CD1c-positive myeloid dendritic cell (primary cell): Measurements from ENCODE around the gene GRHL1.

Source experiments
- DNase-seq: peaks from one replicate; pipeline ENCODE4 v3.0.0-alpha.2; 2016; ENCODE audit errors: extremely low spot score

Gene GRHL1

DNA sequence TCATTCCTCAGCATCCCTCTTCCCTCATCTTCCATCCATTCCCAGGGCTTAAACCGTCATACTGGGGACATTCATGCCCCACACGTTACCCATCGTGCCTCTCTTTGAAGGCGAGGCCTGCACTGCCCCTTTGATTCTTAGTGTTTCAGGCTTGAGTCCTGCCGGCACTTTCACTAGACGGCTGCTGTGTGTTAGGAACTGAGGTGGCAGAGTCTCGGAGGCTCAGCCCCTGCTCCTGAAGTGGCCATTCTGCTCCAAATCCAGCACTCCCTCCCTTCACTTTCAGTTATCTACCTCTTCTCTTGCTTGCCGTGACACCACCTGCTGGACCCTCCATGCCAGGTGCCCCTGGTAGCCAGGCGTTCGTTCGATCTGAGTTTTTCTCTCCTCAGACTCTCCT is 43.0 kb downstream of the GRHL1 start:
- DNase-seq, result no peak

DNA sequence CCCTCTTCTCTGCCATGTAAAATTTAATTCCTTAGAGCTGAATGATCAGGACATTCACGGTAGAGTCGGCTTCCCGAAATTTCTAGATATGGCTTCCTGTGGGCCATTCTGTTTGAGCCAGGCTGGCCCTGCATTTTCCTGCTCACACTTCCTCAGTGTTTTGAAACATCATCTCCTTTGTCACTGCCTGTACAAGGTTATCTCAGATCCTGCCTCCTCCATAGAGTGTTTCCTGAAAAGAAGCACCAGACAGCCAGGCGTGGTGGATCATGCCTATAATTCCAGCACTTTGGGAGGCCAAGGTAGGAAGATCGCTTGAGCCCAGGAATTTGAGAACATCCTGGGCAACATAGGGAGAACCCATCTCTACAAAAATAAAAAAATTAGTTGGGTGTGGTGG is 43.6 kb downstream of the GRHL1 start:
- no peak for DNase-seq

DNA sequence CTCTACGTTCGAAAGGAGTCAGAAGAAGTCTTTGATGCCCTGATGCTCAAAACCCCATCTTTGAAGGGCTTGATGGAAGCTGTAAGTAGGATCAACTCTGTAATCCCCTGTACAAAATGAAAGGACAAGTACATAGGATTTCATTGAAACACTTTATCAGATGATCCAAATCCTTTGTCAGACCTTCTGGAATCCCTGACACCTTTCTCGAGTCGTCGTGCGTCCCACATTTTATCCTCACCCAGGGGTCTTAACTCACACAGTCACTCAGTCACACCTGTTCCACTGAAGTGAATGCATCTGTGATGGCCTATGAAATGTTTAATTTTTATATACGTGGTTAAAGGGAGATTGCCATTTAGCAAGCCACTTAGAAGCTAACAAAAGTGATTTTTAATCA is 44.8 kb downstream of the GRHL1 start:
- no peak for DNase-seq

DNA sequence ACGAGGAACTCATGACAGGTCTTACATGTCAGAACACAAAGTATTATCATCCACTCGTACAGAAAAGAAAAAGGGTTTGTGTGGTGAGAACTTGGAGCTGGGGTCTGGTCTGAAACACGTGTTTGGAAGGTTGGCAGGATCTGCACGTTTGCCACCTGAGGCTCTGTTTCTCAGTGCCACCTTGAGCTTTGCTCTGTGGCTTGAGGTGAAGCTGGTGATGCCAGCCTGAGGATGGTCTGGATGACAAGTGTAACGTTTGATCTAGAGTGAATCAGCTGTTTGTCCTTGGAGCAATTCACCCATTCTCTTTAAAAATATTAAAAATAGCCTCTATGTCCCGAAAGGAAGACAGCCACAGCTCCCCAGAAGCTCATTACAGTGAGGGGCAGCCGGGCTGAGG is 46.4 kb downstream of the GRHL1 start:
- no peak for DNase-seq

DNA sequence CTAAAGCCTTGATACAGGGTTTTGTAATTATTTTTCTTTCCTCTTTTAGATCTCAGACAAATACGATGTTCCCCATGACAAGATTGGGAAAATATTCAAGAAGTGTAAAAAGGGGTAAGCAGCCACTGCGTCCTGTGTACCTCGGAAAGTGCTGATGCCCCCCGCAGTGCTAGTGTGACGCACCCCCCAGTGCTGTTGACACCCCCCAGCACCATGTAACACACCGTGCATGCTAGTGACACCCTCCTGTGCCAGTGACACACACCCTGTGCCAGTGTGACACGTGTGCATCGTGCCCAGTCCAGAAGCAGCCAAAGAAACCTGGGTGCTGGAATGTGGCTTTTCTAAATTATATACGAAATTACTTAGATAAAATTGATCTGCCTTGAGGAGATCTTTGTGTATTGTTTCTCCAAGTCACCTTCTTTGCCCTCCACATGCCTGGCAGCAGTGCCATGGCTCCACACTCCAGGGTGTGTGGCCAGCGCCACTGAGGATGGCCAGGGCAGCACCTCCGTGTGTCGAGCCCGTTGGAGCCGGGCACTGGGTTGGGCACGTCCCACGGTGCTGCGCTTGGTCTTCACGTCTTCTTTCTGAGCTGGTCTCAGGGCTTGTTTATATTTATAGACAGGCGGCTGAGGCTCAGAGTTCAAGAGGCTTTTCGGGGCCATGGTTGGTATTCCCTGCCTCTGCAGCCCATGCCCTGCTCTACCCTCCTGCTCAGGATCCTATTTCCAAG is 47.6 kb downstream of the GRHL1 start:
- no peak for DNase-seq

DNA sequence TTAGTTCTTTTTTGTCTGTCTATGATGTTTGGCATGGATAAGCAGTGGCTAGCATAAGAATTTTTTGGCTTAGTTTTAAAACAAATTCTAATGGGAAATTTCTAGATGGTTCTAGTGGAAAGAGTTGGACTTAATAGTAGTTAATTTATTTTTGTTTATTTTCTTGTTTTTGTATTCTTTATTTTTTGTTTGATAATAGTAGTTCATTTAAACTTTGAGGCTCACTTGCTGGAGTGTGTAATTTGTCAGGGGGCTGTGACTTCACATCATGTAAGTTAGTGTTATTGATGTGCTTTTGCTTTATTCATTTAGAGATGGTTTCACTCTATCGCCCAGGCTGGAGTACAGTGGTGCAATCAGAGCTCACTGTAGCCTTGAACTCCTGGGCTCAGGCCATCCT is 48.2 kb downstream of the GRHL1 start:
- DNase-seq, result no peak

DNA sequence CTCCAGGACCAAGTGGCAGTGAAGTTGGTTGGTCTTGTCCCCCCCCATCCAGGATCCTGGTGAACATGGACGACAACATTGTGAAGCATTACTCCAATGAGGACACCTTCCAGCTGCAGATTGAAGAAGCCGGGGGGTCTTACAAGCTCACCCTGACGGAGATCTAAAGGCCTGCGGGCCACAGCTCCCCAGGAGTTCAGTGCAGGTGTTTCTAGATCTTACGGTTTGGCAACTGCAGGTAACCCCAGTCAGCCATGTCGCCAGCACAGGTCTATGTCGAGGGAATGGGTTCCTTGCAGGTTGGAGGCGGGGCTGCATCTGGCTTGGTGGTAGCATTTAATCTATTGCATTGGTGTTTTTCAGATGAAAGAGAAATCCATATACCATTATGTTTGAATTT is 49.0 kb downstream of the GRHL1 start:
- DNase-seq, result no peak

DNA sequence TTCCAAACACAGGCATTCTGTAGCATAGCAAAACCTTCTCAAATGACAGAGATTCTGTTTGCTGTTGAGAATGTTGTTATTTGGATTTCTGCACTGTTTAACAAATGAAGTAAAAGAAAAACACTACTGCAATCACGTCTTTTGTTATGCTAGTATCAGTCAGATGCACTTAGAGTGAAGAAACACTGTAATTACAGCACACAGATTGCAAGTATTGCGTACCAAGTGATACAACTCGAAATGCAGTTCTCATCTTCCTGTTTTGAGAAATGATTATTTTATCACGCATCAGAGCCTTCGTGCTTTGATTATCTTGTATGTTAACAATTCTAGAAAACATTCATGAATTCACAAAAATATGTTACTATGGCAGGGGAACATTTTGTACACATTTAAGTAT is 50.1 kb downstream of the GRHL1 start:
- DNase-seq, result peak; percentile 23

DNA sequence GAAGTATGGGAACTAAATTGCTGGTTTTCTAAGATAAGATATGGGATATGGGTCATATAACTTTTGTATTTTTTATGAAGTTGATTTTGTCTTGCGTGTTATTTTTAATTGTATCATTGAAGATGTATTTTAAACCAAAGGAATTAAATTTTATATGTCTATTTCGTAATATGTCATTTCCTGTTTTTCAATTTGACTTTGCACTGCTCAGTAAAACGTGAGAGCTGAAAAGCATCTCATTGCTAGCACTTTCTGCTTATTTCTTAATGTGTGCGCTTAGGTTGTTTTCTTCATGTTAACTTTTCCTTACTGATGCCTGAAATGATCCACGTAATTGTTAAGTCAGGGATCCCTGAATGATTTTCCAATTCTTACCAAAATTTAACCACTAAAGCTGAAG is 50.6 kb downstream of the GRHL1 start:
- DNase-seq, result no peak

DNA sequence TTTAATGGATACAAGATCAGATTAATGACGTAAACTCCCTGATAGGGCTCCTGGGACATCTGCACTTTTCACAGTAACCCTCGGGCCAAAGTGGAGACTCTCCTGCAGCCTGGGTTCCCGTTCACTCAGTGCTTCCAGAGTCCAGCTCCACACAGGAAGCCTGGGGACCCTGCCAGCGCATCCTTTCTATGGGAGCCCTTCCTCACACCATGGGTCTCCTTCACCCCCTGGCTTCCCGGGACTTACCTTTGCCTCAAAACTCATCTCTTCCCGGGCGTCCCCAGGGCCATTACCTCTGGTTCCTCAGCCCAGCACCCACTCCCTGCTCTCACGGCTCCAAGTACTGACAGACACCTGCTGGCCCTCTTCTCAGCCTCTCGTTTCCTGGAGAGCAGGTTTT is 51.2 kb downstream of the GRHL1 start:
- DNase-seq, result no peak

DNA sequence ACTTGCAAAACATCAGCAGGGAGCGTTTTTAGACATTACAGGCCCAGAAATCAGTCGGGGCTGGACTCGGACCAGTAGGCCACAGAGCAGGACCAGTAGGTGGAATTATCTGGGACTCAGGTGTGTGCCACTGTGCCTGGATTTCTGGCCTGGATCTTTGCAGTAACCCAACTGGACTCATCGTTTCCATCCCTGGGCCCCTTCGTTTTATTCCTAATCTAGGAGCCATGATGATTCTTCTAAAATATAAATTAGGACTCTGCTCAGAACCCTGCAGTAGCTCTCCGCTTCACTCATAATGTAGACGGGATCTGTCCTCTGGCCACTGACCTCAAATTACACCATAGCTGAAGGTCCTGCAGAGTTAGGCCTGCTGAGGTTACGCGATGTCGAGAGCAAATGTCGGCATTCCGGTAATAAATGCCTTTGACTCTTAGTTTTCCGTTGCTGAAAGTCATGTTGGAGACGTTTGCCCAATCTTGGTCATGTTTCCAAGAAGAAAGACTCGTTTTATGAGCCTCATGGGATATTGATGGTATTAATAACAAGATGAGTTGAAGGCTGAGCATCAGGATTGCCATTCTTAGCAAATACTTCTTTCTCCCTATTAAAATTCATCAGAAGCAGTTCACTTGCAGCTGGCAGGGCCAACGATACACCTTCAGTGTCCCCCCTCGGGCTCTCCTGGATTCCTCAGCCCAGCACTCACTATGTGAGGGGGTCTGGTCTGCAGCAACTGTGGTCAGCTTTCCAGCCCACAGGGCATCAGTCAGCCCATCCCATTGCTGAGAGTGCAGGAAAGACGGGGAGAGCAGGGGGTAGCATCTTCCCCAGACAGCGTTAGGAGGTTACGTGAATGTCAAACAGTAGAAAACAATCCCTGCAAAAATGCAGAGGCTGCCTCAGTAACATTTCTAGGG is 52.0 kb downstream of the GRHL1 start:
- no peak for DNase-seq

DNA sequence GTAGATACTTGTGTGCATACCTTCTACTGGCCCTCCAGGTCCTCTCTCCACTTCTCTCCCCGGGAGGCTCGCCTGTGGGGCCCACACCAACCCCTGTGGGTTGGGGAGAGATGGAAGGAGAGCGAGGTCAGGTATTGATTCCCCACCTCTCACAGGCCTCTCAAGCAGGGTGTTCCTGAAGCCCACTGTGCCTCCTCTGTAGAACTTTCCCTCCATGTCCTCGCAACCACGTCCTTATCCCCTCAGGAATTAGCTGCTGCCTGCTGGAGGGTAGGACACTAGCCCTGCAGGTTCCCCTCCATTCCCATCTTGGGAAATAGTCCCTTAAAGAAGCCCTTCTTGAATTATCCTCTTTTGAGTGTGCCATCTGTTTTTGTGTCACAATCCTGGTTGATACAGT is 52.9 kb downstream of the GRHL1 start:
- DNase-seq, result no peak

DNA sequence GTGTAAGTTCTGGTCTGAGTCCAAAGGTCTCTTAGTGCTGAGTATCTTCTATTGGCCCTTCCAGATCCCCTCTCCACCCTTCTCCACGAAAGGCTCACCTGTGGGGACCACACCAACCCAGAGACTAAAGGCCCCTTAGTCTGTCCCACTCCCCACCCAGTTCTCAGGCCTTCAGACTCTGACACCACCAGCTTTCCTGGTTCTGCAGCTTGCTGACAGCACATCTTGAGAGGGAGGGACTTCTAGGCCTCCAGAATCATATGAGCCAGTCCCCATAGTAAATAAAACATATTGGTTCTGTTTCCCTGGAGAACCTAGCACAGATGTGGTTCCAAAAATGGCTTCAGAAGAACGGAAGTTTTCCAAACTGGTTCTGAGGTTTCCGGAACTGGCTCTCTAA is 53.3 kb downstream of the GRHL1 start:
- no peak for DNase-seq

DNA sequence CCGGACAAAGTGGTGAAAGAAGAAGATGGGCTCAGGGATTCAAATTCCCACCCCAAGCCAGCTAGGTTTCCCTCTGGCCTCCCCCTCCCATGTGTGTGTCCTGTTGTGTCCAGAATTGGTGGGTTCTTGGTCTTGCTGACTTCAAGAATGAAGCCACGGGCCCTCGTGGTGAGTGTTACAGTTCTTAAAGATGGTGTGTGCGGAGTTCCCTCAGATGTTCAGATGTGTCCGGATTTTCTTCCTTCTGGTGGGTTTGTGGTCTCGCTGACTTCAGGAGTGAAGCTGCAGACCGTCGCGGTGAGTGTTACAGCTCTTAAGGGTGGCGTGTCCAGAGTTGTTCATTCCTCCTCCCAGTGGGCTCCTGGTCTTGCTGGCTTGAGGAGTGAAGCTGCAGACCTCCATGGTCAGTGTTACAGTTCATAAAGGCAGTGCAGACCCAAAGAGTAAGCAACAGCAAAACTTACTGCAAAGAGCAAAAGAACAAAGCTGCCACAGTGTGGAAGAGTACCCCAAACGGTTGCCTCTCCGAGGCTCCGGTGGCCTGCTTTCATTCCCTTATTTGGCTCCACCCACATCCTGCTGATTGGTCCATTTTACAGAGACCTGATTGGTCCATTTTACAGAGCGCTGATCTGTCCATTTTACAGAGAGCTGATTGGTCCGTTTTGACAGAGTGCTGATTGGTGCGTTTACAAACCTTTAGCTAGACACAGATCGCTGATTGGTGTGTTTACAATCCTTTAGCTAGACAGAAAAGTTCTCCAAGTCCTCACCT is 54.2 kb downstream of the GRHL1 start:
- DNase-seq, result no peak

DNA sequence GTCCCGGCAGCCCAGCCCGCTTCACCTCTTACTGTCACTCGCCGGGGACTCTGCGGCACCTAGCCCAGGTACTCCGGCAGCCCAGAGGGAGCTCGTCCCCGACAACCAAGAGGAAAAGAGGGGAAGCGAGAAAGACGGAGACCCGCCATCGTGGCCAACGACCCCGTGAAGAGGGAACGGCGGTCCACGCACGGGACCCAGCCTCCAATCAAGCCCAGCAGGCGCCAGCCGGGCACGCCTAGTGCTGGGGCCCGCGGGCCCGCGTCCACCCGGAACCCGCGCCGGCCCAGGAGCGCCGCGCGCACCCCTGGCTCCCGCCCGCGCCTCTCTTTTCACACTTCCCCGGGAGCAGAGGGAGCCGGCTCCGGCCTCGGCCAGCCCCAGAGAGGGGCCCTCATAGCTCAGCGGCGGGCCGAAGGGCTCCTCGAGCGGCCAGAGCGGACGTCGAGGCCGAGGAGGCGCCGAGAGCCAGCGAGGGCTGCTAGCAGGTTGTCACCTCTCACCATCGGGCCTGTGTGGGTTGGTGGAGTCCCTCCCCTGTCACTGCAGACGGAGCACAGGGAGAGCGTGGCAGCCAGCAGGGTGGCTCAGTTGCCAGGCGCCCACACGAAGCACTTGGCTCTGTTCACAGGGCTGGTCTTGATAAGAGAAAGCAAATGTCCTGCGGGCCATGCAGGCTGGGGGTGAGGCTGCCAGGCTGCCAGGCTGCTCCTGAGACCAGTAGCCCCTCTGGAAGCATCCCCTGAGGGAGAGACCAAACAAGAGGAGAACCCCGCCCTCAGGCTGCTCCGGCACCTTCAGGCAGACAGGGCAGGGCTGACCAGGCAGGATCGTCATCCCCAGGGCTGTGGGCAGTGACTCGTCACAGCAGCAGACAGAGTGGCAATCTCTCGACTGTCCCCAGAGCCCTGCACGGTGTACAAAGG is 55.0 kb downstream of the GRHL1 start:
- no peak for DNase-seq

DNA sequence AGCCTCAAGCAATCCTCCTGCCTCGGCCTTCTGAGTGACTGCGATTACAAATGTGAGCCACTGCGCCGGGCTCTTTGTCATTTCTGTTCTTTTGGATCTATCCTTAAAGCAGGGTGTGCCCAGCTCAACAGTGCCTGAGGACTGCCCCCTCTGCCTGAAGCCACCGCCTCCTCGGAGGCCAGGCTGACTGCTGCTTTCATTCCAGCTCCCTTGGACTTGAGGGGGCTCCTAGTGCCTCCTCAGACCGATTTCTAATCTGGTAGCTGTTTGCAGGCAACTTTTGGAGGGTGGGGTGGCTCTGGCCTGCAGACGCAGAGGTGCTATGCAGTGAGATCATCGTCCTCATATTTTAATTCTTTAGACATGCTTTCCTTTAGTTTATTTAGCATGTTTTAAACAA is 55.9 kb downstream of the GRHL1 start:
- no peak for DNase-seq

DNA sequence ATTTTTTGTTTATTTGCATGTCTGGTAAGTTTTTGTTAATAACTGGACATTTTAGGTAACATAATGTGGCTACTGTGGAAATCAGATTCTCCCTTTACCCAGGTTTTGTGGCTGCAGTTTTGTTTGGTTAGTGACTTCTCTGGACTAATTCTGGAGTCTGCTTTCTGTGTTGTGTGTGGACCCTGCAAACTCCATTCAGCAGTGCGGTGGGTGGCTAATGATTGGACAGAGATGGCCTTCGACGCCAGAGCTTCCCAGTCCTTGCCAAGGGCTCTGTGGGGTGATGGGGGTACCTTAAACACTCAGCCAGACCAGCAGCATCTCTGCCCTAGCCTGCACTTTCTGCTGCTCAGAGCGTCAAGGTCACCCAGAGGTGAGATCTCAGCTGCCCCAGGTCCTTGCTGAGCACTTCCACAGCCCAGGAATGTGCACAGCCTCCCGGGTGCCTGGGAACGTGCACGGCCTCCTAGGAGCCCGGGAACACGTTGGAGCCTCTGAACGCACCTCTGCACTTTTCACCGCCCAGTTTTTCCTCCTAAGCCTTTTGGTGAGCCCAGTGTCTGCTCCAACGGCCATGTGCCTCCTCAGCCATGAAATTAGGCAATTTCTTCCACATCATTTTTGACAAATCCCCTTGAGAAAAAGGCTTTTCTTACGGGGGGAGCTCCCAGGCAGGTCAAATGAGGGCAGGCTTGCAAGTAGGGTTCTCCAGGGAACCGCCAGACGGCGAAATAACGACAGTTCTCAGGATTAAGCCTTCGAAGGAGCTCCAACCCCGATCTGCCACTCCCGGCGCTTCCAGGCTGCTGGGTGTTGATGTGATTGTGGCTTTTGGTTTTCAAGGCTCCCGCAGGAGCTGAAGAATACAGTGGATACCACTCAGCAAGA is 56.7 kb downstream of the GRHL1 start:
- no peak for DNase-seq

DNA sequence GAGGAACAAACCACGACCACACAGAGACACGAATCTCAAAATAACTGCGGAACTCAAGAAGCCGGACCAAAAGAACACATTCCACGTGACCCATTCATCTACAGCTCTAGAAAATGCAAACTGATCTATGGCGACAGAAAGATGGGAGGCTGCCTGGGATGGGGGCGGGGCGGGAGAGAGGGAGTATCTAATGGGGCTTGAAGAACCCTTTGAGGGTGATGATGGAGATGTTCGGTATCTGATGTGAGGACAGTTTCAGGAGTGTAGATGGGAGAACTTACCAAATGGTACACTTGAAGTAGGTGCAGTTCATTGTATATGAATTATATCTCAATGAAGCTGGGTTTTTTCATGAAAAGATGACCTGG is 57.3 kb downstream of the GRHL1 start:
- no peak for DNase-seq

DNA sequence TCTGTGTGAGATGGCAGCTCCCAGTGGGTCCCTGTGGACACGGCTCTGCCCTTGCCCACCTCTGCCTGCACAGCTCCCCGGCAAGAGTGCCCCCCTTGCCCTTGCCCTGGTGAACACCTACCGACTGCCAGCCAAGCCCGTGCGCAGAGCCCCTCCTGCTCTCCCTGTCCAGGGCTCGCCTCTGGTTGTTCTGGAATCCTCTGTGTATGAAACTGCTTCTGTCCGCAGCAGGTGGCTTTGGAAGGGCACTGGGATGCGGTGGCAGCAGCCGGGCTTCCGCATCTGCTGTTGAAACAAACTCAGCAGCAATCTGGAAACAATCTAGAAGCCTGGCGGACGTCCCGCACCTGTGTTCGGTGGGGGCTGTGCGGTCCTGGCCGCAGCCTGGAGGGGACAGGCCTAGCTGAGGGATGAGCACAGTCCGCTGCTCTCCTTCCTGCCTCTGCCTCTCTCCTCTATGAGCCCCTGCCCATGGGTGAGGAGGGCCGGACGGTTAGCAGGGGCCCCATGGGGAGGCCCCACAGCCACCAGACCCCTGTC is 57.8 kb downstream of the GRHL1 start:
- DNase-seq, result no peak
